ENCODE measurements around the gene BRMS1. TPM values are rescaled to one million over a fixed set of nuclear protein-coding genes. Genes with fewer than 3 reads are reported as not detected.

The BRMS1 gene
- total and polyA plus RNA-seq, 4 experiments from 2014 or later = 49.8 to 78.7 (median 60.5) TPM

GRCh38 chr11:66315921-66316811 lies 28.7 kb downstream of the BRMS1 start:
- Histone ChIP-seq H3K27me3 (ENCODE audit: insufficient read depth, low read length) (no peaks in the 10 kb centered on the region), H3K27ac (ENCODE audit: low read depth, low read length) (no peak overlapping the region), H3K4me3 (ENCODE audit: low read length in 2 of 2) (no peak overlapping the region), H3K4me1 (ENCODE audit: insufficient read depth, low read length) (peaks cover 43% of the 10 kb centered on the region), H3K36me3 (ENCODE audit: insufficient read depth, low read length) (no peaks in the 10 kb centered on the region), H3K9me3 (ENCODE audit: control insufficient read depth in 1 of 2, low read length in 2 of 2) (no peaks in the 10 kb centered on the region)
- POLR2A ChIA-PET (ENCODE audit: partially characterized antibody) = interaction anchor here (1.4 kb wide), 1 partner anchor 322 kb away, joined by 4 read pairs; the partner anchor contains the start of gene RBM4
- CTCF ChIA-PET (ENCODE audit: partially characterized antibody) = interaction anchor here (1.0 kb wide), 1 partner anchor 9 kb away, joined by 3 read pairs; no protein-coding TSS in a partner anchor
- no peak for DNase-seq
- Mint-ChIP-seq H3K27me3 (peaks cover 2% of the 10 kb centered on the region in 2 donors), H3K27ac (no peak overlapping the region), H3K4me1 (peaks cover 14 to 46% (median 29%) of the 10 kb centered on the region in 4 donors), H3K4me3 (peak overlapping the region in 1 of 8 donors; percentile 11), H3K9me3 (peaks cover 0 to 9% (median 3%) of the 10 kb centered on the region in 8 donors), H3K36me3 (peaks cover 0 to 1% of the 10 kb centered on the region in 2 donors)
- intact Hi-C loops (cut with micrococcal nuclease) = no loop called here

DNA sequence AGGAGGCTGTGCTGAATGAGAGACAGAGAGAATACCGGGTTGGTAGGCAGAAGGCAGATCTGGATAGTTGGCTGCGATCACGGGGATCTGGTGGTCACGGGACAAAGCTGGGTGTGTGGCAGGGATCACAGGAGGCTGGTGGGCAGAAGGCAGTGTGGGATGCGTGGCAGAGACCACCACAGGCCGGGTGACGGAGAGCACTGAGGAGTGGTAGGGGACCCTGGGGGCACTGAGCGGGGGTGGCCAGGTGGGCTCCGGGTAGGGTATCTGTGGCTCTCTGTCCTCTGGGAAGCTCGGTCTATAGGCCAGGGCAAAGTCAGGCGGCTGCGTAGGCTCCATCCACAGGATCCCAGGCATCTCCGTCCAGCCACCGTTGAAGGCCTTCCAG lies 29.4 kb downstream of the BRMS1 start:
- intact Hi-C loops (cut with micrococcal nuclease) = no loop called here
- H3K4me1 Mint-ChIP-seq = peaks cover 14 to 46% (median 29%) of the 10 kb centered on the region in 4 donors
- DNase-seq = no peak
- Histone ChIP-seq H3K4me3 (ENCODE audit: low read length in 2 of 2) (no peak overlapping the region), H3K36me3 (ENCODE audit: insufficient read depth, low read length) (no peaks in the 10 kb centered on the region), H3K27ac (ENCODE audit: low read depth, low read length) (no peak overlapping the region), H3K27me3 (ENCODE audit: insufficient read depth, low read length) (no peaks in the 10 kb centered on the region), H3K9me3 (ENCODE audit: control insufficient read depth in 1 of 2, low read length in 2 of 2) (no peaks in the 10 kb centered on the region), H3K4me1 (ENCODE audit: insufficient read depth, low read length) (peaks cover 43% of the 10 kb centered on the region)
- H3K36me3 Mint-ChIP-seq = peaks cover 0 to 1% of the 10 kb centered on the region in 2 donors
- peak overlapping the region in 3 of 7 donors; percentile 22 to 84 (median 83) for H3K27ac Mint-ChIP-seq
- H3K4me3 Mint-ChIP-seq = no peak overlapping the region
- ChIA-PET POLR2A (ENCODE audit: partially characterized antibody) (interaction anchor here (4.4 kb wide), 1 partner anchor 29 kb away, joined by 37 read pairs; the partner anchor contains the start of gene BRMS1), CTCF (ENCODE audit: partially characterized antibody) (interaction anchor here (1.0 kb wide), 1 partner anchor 9 kb away, joined by 3 read pairs; no protein-coding TSS in a partner anchor)
- H3K27me3 Mint-ChIP-seq = peaks cover 2% of the 10 kb centered on the region in 2 donors
- peaks cover 0 to 9% (median 3%) of the 10 kb centered on the region in 8 donors for H3K9me3 Mint-ChIP-seq

- Mint-ChIP-seq H3K36me3 (peaks cover 0 to 1% of the 10 kb centered on the region in 2 donors), H3K27ac (peak overlapping the region in 5 of 7 donors; percentile 22 to 84 (median 60)), H3K27me3 (peaks cover 2% of the 10 kb centered on the region in 2 donors), H3K9me3 (peaks cover 0 to 6% (median 0%) of the 10 kb centered on the region in 8 donors), H3K4me3 (peak overlapping the region in 1 of 8 donors; percentile 64), H3K4me1 (peaks cover 14 to 43% (median 27%) of the 10 kb centered on the region in 4 donors)
- Histone ChIP-seq H3K9me3 (ENCODE audit: control insufficient read depth in 1 of 2, low read length in 2 of 2) (no peaks in the 10 kb centered on the region), H3K4me1 (ENCODE audit: insufficient read depth, low read length) (peaks cover 43% of the 10 kb centered on the region), H3K27me3 (ENCODE audit: insufficient read depth, low read length) (no peaks in the 10 kb centered on the region), H3K4me3 (ENCODE audit: low read length in 2 of 2) (no peak overlapping the region), H3K27ac (ENCODE audit: low read depth, low read length) (no peak overlapping the region), H3K36me3 (ENCODE audit: insufficient read depth, low read length) (no peaks in the 10 kb centered on the region)
- DNase-seq = no peak
- POLR2A ChIA-PET (ENCODE audit: partially characterized antibody) = interaction anchor here (4.4 kb wide), 1 partner anchor 30 kb away, joined by 37 read pairs; the partner anchor contains the start of gene BRMS1
- intact Hi-C loops (cut with micrococcal nuclease) = loop anchor here (5.0 kb wide), 1 partner anchor 362 kb away; the partner anchor contains the start of gene RBM4B
- CTCF ChIA-PET (ENCODE audit: partially characterized antibody) = interaction anchor here (1.0 kb wide), 1 partner anchor 10 kb away, joined by 3 read pairs; no protein-coding TSS in a partner anchor
Measured at GRCh38 chr11:66314561-66315497, 30.1 kb downstream of the BRMS1 start.

DNA sequence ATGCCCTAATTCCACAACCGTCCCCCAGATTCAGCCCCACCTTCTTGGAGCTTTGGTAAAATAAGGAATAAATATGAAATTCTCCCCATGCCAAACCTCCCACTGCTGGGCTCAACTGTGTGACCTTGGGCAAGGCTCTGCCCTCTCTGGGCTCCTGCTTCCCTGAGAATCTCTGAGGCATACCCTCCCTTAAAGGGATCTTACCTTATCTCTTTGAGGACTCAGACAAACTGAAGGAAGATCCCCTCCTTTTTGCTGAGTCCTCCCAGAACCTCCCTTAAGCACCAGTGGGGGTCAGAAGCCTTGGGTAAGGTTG lies 30.8 kb downstream of the BRMS1 start:
- peaks cover 14 to 37% (median 25%) of the 10 kb centered on the region in 4 donors for H3K4me1 Mint-ChIP-seq
- Histone ChIP-seq H3K4me1 (ENCODE audit: insufficient read depth, low read length) (peaks cover 40% of the 10 kb centered on the region), H3K36me3 (ENCODE audit: insufficient read depth, low read length) (no peaks in the 10 kb centered on the region), H3K27ac (ENCODE audit: low read depth, low read length) (no peak overlapping the region), H3K27me3 (ENCODE audit: insufficient read depth, low read length) (no peaks in the 10 kb centered on the region), H3K4me3 (ENCODE audit: low read length in 2 of 2) (no peak overlapping the region), H3K9me3 (ENCODE audit: control insufficient read depth in 1 of 2, low read length in 2 of 2) (no peaks in the 10 kb centered on the region)
- H3K36me3 Mint-ChIP-seq = peaks cover 0 to 1% of the 10 kb centered on the region in 2 donors
- peaks cover 0 to 4% (median 0%) of the 10 kb centered on the region in 8 donors for H3K9me3 Mint-ChIP-seq
- H3K27me3 Mint-ChIP-seq = peaks cover 2% of the 10 kb centered on the region in 2 donors
- ChIA-PET CTCF (ENCODE audit: partially characterized antibody) (no interaction called here), POLR2A (ENCODE audit: partially characterized antibody) (interaction anchor here (4.4 kb wide), 1 partner anchor 31 kb away, joined by 37 read pairs; the partner anchor contains the start of gene BRMS1)
- peak overlapping the region; percentile 52 to 87 (median 80) for H3K27ac Mint-ChIP-seq
- DNase-seq = no peak
- H3K4me3 Mint-ChIP-seq = peak overlapping the region in 7 of 8 donors; percentile 24 to 64 (median 53)
- intact Hi-C loops (cut with micrococcal nuclease) = loop anchor here (5.0 kb wide), 1 partner anchor 363 kb away; the partner anchor contains the start of gene RBM4B

DNA sequence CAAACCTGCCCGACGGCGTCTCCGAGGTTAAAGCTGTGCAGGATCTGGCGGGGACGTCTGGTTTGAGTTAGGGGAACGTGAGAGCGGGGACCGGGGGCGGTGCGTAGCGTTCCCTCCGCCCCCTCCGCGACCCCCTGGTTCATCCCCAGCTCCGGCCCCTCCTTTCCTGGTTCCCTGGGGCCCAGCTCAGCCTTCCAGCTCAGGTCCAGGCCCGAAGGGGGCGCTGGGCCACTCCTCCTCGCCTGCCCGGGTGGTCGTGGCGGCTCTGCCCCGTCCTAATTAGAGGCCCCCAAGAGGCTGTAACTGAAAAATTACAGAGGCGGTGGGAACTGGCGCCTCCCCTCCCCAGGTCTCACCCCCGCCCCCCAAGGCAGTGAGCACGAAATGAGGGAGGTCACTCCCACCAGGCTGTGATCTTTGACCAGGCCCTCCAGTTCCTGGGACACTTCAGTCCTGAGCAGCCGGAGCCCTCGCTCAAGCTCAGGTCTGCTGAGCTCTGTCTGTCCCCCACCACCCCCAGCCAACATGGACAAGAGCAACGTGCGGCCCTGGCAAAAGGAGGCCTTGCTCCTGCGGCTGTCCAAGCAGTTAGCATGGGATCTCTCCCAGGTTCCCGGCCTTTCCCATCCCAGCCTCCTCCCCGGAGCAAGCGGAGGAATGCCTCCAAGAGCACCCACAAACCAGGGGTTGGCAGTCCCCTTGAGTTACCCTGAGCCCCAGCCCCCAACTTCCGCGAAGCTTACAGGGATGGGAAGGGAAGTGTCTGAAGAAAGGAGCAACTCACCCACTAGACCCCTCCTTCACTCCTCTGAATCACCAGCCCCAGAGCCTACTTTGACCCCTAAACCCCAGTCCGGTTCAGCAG lies 31.4 kb downstream of the BRMS1 start:
- H3K4me3 Mint-ChIP-seq = peak overlapping the region; percentile 89 to 97 (median 94)
- peak overlapping the region; percentile 87 to 99 (median 98) for H3K27ac Mint-ChIP-seq
- ChIA-PET POLR2A (ENCODE audit: partially characterized antibody) (interaction anchor here (1.0 to 4.4 kb wide), 13 partner anchors 8 to 1124 kb away, joined by 3 to 53 read pairs (median 10); partner anchors contain the start of genes B4GAT1, BRMS1, EHBP1L1 and PACS1), CTCF (ENCODE audit: partially characterized antibody) (interaction anchor here (1.2 to 4.7 kb wide), 8 partner anchors 8 to 90 kb away, joined by 3 to 110 read pairs (median 32); partner anchors contain the start of genes B4GAT1, BRMS1 and RIN1)
- Histone ChIP-seq H3K9me3 (ENCODE audit: control insufficient read depth in 1 of 2, low read length in 2 of 2) (no peaks in the 10 kb centered on the region), H3K4me3 (ENCODE audit: low read length in 2 of 2) (peak overlapping the region; percentile 78 to 88), H3K27ac (ENCODE audit: low read depth, low read length) (peak overlapping the region; percentile 62), H3K27me3 (ENCODE audit: insufficient read depth, low read length) (no peaks in the 10 kb centered on the region), H3K4me1 (ENCODE audit: insufficient read depth, low read length) (peaks cover 34% of the 10 kb centered on the region), H3K36me3 (ENCODE audit: insufficient read depth, low read length) (no peaks in the 10 kb centered on the region)
- H3K9me3 Mint-ChIP-seq = no peaks in the 10 kb centered on the region
- H3K36me3 Mint-ChIP-seq = peaks cover 0 to 1% of the 10 kb centered on the region in 2 donors
- intact Hi-C loops (cut with micrococcal nuclease) = loop anchor here (2.0 to 5.0 kb wide), 2 partner anchors 125 to 364 kb away; partner anchors contain the start of genes MRPL11 and RBM4B
- peak in 1 of 5 donors; percentile 46 for DNase-seq
- H3K4me1 Mint-ChIP-seq = peaks cover 10 to 31% (median 20%) of the 10 kb centered on the region in 4 donors
- peaks cover 2% of the 10 kb centered on the region in 2 donors for H3K27me3 Mint-ChIP-seq

All from CD4-positive, alpha-beta memory T cell (primary cell).